Measurements from ENCODE around the gene LRRC49.
"Not testable (repeated sequence)": the region's sequence is repeated elsewhere in the genome, so short reads cannot be mapped to it uniquely, and the experiment has no call there.

The LRRC49 gene

GRCh38 chr15:71005895-71006294 lies 113.3 kb downstream of the LRRC49 start:
- no peak for TF ChIP-seq CTCF (IDR thresholded peaks at IDR 0.05; ENCODE audit: extremely low read depth, missing control alignments)
- no peak for DNase-seq (ENCODE audit: low spot score)

GRCh38 chr15:71008250-71008870 lies 115.7 kb downstream of the LRRC49 start:
- no peak for DNase-seq (ENCODE audit: low spot score)
- TF ChIP-seq CTCF (IDR thresholded peaks at IDR 0.05; ENCODE audit: extremely low read depth, missing control alignments), result no peak

DNA sequence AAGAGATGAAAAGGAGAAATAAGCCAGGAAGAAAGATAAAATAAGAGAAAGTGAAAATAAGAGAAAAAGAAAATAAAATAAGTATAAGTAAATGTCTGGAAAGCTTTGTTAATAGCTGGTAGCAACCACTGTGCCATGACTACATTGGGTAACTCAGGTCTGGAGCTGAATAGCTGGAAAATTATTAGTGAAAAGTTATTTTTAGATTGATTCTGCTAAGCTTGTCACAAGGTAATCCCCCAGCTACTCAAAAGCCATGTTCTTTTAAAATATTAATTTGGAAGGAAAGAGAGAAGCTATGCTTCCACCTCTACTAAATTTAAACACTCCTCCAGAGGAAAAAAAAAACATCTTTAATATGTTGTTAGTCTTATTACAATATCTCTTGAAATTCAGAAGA lies 117.8 kb downstream of the LRRC49 start:
- no peak for DNase-seq (ENCODE audit: low spot score)
- no peak for TF ChIP-seq CTCF (IDR thresholded peaks at IDR 0.05; ENCODE audit: extremely low read depth, missing control alignments)

DNA sequence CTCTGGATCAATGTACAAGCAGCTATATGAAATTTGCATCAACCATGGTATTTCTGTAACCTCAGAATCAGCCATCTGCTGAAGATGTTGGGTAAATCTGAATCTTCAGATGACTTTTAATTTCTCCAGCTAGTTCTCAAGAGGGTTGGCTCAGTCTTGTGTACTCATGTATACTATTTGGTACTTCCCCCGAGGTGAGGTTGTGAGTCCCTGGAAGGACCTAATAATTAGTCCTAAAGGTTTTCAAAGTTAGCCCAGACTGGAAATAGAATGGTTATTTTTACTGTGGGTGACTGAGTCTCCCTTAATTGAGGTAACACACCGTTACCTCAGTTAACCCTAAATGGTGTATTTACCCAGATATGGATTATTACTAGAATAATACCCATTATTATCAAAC lies 118.4 kb downstream of the LRRC49 start:
- TF ChIP-seq CTCF (IDR thresholded peaks at IDR 0.05; ENCODE audit: extremely low read depth, missing control alignments), result no peak
- DNase-seq (ENCODE audit: low spot score), result no peak

DNA sequence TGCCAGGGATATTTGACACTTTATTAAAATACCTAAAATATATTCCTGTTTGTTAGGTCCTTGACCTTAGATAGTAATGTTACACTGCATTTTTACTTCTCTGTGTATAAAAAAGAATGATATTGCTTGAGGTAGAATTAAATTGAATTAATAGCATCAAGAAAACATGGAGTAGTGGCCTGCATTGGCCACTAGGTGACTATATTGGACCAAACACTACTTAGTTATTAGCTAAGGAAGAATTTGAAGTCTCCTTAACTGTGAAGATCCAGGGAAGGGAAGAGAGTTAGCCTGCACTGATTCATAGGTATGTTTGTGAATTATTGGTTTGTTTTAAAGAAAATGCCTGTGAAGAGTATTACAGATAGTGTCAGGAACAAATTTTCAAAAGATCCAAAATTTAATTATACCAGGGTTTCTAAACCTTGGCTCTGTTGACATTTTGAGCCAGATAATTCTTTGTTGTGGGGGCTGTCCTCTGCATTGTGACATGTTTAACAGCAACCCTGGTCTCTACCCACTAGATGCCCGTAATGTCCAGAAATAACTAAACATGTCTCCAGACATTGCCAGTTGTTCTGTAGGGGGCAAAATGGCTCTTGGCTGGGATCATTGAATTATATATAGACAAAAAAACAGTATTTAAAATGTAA lies 119.0 kb downstream of the LRRC49 start:
- TF ChIP-seq CTCF (IDR thresholded peaks at IDR 0.05; ENCODE audit: extremely low read depth, missing control alignments), result peak; percentile 45
- DNase-seq (ENCODE audit: low spot score), result peak; percentile 7

DNA sequence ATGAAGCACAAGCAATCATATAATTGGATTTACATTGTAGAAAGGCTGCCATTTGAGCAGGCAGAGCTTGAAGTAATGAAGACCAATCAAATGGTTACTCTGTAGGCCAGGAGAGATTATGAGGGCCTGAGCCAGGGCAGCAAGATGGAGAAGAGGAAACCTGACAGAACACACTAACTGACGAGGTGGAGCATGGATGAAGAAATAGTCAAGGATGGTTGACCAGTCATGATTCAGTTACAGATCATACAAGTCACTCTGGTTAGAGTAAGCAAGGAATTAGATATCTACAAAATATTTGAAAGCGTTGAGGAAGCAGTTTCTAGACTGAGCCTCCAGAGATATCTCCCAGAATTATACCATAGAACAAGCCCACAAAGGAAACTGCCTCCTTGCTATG lies 120.8 kb downstream of the LRRC49 start:
- no peak for TF ChIP-seq CTCF (IDR thresholded peaks at IDR 0.05; ENCODE audit: extremely low read depth, missing control alignments)
- DNase-seq (ENCODE audit: low spot score), result no peak

- no peak for TF ChIP-seq CTCF (IDR thresholded peaks at IDR 0.05; ENCODE audit: extremely low read depth, missing control alignments)
- no peak for DNase-seq (ENCODE audit: low spot score)
Measured at GRCh38 chr15:71015342-71015741, 122.7 kb downstream of the LRRC49 start.

DNA sequence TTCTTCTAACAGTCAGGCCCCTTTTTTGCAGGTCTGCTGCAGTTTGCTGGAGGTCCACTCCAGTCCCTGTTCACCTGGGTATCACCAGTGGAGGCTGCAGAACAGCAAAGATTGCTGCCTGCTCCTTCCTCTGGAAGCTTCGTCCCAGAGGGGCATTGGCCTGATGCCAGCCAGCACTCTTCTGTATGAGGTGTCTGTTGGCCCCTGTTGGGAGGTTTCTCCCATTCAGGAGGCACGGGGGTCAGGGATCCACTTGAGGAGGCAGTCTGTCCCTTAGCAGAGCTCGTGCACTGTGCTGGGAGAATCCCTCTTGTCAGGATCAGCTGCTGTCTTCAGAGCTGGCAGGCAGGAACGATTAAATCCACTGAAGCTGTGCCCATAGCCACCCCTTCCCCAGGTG lies 138.6 kb downstream of the LRRC49 start:
- not testable (repeated sequence) for DNase-seq (ENCODE audit: low spot score)

- not testable (repeated sequence) for DNase-seq (ENCODE audit: low spot score)
Measured at GRCh38 chr15:71035478-71035877, 142.9 kb downstream of the LRRC49 start.

Measured in GM20000 (cell line).